Mammary epithelial cell (primary cell): Measurements from ENCODE around the gene KDM4B.

Experiments
- CTCF ChIP-seq, 2 donors: IDR thresholded peaks in 1 of 2; conservative IDR thresholded peaks in 1 of 2; 2 replicates each; pipeline ENCODE4 v1.5.1; 2011 to 2012; ENCODE audit warnings: inconsistent platforms in 2 of 2, low read length in 2 of 2, mild to moderate bottlenecking in 2 of 2, control low read depth in 1 of 2, low read depth in 1 of 2; ENCODE audit not compliant: insufficient read depth in 1 of 2; ENCODE audit errors: extremely low read depth in 1 of 2
- EZH2 ChIP-seq: IDR thresholded peaks from 2 replicates; pipeline ENCODE4 v1.6.1; 2012; ENCODE audit warnings: low read length, inconsistent platforms, borderline replicate concordance

GRCh38 chr19:5138606-5139582, 170.0 kb downstream of the KDM4B start:
- TF ChIP-seq EZH2 (no peak), CTCF (conservative IDR thresholded peaks at IDR 0.05 in 1 of 2, IDR thresholded peaks at IDR 0.05 in 1 of 2; ENCODE audit: extremely low read depth in 1 of 2, insufficient read depth in 1 of 2, low read depth in 1 of 2, low read length in 2 of 2) (no peak)
